NB4 (cell line): ENCODE data around the gene YARS2.

Source experiments
- MYC ChIP-seq: IDR thresholded peaks from 2 replicates; pipeline ENCODE4 v1.6.1; 2011; ENCODE audit warnings: low read depth, low read length
- POLR2A ChIP-seq: IDR thresholded peaks from 2 replicates; pipeline ENCODE4 v1.6.1; 2011; ENCODE audit warnings: mild to moderate bottlenecking; ENCODE audit not compliant: insufficient read length; ENCODE audit errors: extremely low read depth
- TF ChIP-seq, protein P1 (sequence below): IDR thresholded peaks from one replicate; pipeline ENCODE4 v1.5.1; 2012; ENCODE audit warnings: low read depth, low read length
- TF ChIP-seq, protein P2 (sequence below): IDR thresholded peaks from 2 replicates; pipeline ENCODE4 v1.6.1; 2011; ENCODE audit warnings: low read depth, low read length

DNA sequence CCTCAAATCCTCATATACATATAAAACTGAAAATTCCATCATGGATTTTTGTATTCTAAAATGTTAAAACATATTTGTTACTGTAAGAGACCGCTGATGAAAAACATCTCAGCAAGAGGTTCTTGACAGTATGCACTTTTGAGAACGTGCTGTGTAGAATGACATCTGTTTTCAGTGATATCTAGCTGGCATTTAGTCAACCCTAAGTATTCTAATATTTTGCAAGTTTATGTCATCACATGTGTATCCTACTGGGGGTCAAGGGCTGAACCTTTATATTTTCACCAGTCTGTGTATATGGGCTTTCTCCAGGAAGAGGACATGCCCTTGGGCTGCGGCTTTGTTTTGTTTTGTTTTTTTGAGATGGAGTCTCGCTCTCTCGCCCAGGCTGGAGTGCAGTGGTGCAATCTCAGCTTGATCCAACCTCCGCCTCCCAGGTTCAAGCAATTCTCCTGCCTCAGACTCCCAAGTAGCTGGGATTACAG is 22.0 kb upstream of the YARS2 start:
- TF ChIP-seq, protein P1, sequence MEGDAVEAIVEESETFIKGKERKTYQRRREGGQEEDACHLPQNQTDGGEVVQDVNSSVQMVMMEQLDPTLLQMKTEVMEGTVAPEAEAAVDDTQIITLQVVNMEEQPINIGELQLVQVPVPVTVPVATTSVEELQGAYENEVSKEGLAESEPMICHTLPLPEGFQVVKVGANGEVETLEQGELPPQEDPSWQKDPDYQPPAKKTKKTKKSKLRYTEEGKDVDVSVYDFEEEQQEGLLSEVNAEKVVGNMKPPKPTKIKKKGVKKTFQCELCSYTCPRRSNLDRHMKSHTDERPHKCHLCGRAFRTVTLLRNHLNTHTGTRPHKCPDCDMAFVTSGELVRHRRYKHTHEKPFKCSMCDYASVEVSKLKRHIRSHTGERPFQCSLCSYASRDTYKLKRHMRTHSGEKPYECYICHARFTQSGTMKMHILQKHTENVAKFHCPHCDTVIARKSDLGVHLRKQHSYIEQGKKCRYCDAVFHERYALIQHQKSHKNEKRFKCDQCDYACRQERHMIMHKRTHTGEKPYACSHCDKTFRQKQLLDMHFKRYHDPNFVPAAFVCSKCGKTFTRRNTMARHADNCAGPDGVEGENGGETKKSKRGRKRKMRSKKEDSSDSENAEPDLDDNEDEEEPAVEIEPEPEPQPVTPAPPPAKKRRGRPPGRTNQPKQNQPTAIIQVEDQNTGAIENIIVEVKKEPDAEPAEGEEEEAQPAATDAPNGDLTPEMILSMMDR, result no peak
- TF ChIP-seq POLR2A (no peak), MYC (no peak)
- TF ChIP-seq, protein P2, sequence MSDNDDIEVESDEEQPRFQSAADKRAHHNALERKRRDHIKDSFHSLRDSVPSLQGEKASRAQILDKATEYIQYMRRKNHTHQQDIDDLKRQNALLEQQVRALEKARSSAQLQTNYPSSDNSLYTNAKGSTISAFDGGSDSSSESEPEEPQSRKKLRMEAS, result no peak
